Neural cell (in vitro differentiated cells): ENCODE results near the gene CAPN14. TPM values are rescaled to one million over a fixed set of nuclear protein-coding genes. Genes with fewer than 3 reads are reported as not detected.

Experiments used
- H2AFZ ChIP-seq: fragments of 200-600, 300-800 bp; sonication (generic), shearing (Covaris generic); 2 replicates; pipeline ENCODE4 v1.6.0; 2014; ENCODE audit warnings: low read depth, mild to moderate bottlenecking, antibody characterized with exemption, low read length, moderate library complexity
- H3F3A ChIP-seq: fragments of 200-600 bp; shearing (Covaris generic); 2 replicates; pipeline ENCODE4 v1.6.1; 2016; ENCODE audit warnings: mild to moderate bottlenecking, moderate library complexity, mixed read lengths, antibody characterized with exemption, low read length; ENCODE audit not compliant: insufficient read depth, poor library complexity, severe bottlenecking
- H3K27ac ChIP-seq: fragments of 200-600, 300-800 bp; sonication (generic), shearing (Covaris generic); 2 replicates; pipeline ENCODE4 v1.5.1; 2014; ENCODE audit warnings: mild to moderate bottlenecking, low read length, moderate library complexity
- H3K27me3 ChIP-seq: fragments of 300-800, 200-600 bp; sonication (generic), shearing (Covaris generic); 2 replicates; pipeline ENCODE4 v1.6.0; 2014; ENCODE audit warnings: mild to moderate bottlenecking, low read depth, low read length, moderate library complexity; ENCODE audit not compliant: insufficient read depth
- H3K36me3 ChIP-seq: fragments of 300-800, 200-600 bp; sonication (generic), shearing (Covaris generic); 2 replicates; pipeline ENCODE4 v1.5.1; 2014; ENCODE audit warnings: mild to moderate bottlenecking, antibody characterized with exemption, low read length, moderate library complexity; ENCODE audit not compliant: insufficient read depth
- H3K4me2 ChIP-seq: fragments of 300-800, 200-600 bp; sonication (generic), shearing (Covaris generic); 2 replicates; pipeline ENCODE4 v1.6.0; 2014; ENCODE audit warnings: mild to moderate bottlenecking, low read length
- H3K4me3 ChIP-seq: fragments of 300-800, 200-600 bp; sonication (generic), shearing (Covaris generic); 2 replicates; pipeline ENCODE4 v1.5.1; 2014; ENCODE audit warnings: mild to moderate bottlenecking, low read length, moderate library complexity
- H3K79me2 ChIP-seq: fragments of 200-600 bp; shearing (Covaris generic); replicated peaks from 2 replicates; pipeline ENCODE4 v1.6.0; 2014; ENCODE audit warnings: mild to moderate bottlenecking, low read length, moderate library complexity; ENCODE audit not compliant: insufficient read depth
- H3K9ac ChIP-seq: fragments of 300-800, 200-600 bp; sonication (generic), shearing (Covaris generic); 2 replicates; pipeline ENCODE4 v1.6.1; 2016; ENCODE audit warnings: mild to moderate bottlenecking, low read length, mixed read lengths
- H3K9me2 ChIP-seq: fragments of 200-600 bp; shearing (Covaris generic); 2 replicates; pipeline ENCODE4 v1.6.1; 2016; ENCODE audit warnings: mild to moderate bottlenecking, low read length, mixed read lengths; ENCODE audit not compliant: insufficient read depth
- H3K9me3 ChIP-seq: fragments of 200-600, 300-800 bp; sonication (generic), shearing (Covaris generic); 2 replicates; pipeline ENCODE4 v1.6.1; 2016; ENCODE audit warnings: mild to moderate bottlenecking, mixed run types, low read length, moderate library complexity, mixed read lengths
- H4K20me1 ChIP-seq: fragments of 200-600 bp; shearing (Covaris generic); 2 replicates; pipeline ENCODE4 v1.6.1; 2016; ENCODE audit warnings: mild to moderate bottlenecking, mixed run types; ENCODE audit not compliant: insufficient read depth
- CTCF ChIP-seq: fragments of 450-650 bp; IDR thresholded peaks from 2 replicates; pipeline ENCODE4 v1.5.1; 2014; ENCODE audit warnings: antibody characterized with exemption, mild to moderate bottlenecking, moderate library complexity; ENCODE audit not compliant: poor library complexity, severe bottlenecking
- EP300 ChIP-seq: fragments of 450-650 bp; conservative IDR thresholded peaks from 2 replicates; pipeline ENCODE4 v1.6.1; 2014; ENCODE audit warnings: antibody characterized with exemption, mild to moderate bottlenecking, moderate library complexity; ENCODE audit not compliant: poor library complexity, severe bottlenecking
- EZH2 ChIP-seq: fragments of 200-600, 300-800 bp; shearing (Covaris generic), sonication (generic); IDR thresholded peaks from 2 replicates; pipeline ENCODE4 v1.6.1; 2014; ENCODE audit warnings: antibody characterized with exemption, low read length, borderline replicate concordance, mild to moderate bottlenecking; ENCODE audit not compliant: insufficient read depth, poor library complexity, severe bottlenecking
- MXI1 ChIP-seq: fragments of 450-650 bp; conservative IDR thresholded peaks from 2 replicates; pipeline ENCODE4 v1.6.1; 2014; ENCODE audit warnings: antibody characterized with exemption, mild to moderate bottlenecking; ENCODE audit not compliant: poor library complexity, severe bottlenecking
- POLR2AphosphoS5 ChIP-seq: IDR thresholded peaks from 2 replicates; pipeline ENCODE4 v1.6.1; 2012
- RAD21 ChIP-seq: fragments of 450-650 bp; conservative IDR thresholded peaks from 2 replicates; pipeline ENCODE4 v1.6.1; 2014; ENCODE audit warnings: antibody characterized with exemption, mild to moderate bottlenecking, moderate library complexity
- REST ChIP-seq: IDR thresholded peaks from 2 replicates; pipeline ENCODE4 v1.6.1; 2012; ENCODE audit warnings: borderline replicate concordance
- SMC3 ChIP-seq: fragments of 450-650 bp; conservative IDR thresholded peaks from 2 replicates; pipeline ENCODE4 v1.6.1; 2014; ENCODE audit warnings: antibody characterized with exemption, mild to moderate bottlenecking, moderate library complexity; ENCODE audit not compliant: poor library complexity
- TAF1 ChIP-seq: IDR thresholded peaks from 2 replicates; pipeline ENCODE4 v1.6.1; 2012; ENCODE audit warnings: low read depth
- polyA plus RNA-seq: library from polyadenylated mRNA; depleted of rRNA; stranded (reverse); fragments of >200 nt; gene quantifications from 2 replicates; pipeline ENCODE4 v1.2.3, GENCODE V29; 2014

The CAPN14 gene
- polyA plus RNA-seq, 1 donor from 2014 or later = 2.1 TPM

GRCh38 chr2:31234683-31235503 lies 17.6 kb upstream of the CAPN14 start:
- Histone ChIP-seq H3K27me3 (no peaks in the 10 kb centered on the region), H3K79me2 (no peaks in the 10 kb centered on the region), H3K36me3 (no peaks in the 10 kb centered on the region), H3K9me3 (no peaks in the 10 kb centered on the region), H4K20me1 (no peaks in the 10 kb centered on the region), H3K4me2 (peak overlapping the region; percentile 52), H3F3A (no peaks in the 10 kb centered on the region), H2AFZ (peak overlapping the region; percentile 75), H3K9ac (peak overlapping the region; percentile 63), H3K27ac (no peak overlapping the region), H3K9me2 (no peaks in the 10 kb centered on the region), H3K4me3 (peak overlapping the region; percentile 72)
- no peak for TF ChIP-seq TAF1
- TF ChIP-seq EZH2 = no peak
- no peak for TF ChIP-seq EP300
- no peak for TF ChIP-seq SMC3
- TF ChIP-seq CTCF = no peak
- TF ChIP-seq POLR2AphosphoS5 = no peak

GRCh38 chr2:31233741-31234682 lies 16.7 kb upstream of the CAPN14 start, which contains the start of gene EHD3:
Gene EHD3 (plus strand): TSS chr2:31234152. CDS start chr2:31234622, 470 bp downstream.
- TF ChIP-seq CTCF (peak; percentile 73), TAF1 (no peak), REST (peak; percentile 21), SMC3 (peak; percentile 30), EP300 (peak; percentile 12), EZH2 (no peak), POLR2AphosphoS5 (peak; percentile 53), MXI1 (peak; percentile 59), RAD21 (peak; percentile 49)
- Histone ChIP-seq H3K36me3 (no peaks in the 10 kb centered on the region), H3K9ac (peak within 1 kb of the TSS; percentile 63), H3K79me2 (no peaks in the 10 kb centered on the region), H4K20me1 (no peaks in the 10 kb centered on the region), H3K9me2 (no peaks in the 10 kb centered on the region), H3K27ac (peak within 1 kb of the TSS; percentile 24), H2AFZ (peak within 1 kb of the TSS; percentile 75), H3K9me3 (no peaks in the 10 kb centered on the region), H3F3A (no peaks in the 10 kb centered on the region), H3K4me2 (peak within 1 kb of the TSS; percentile 63), H3K4me3 (peak within 1 kb of the TSS; percentile 72), H3K27me3 (no peaks in the 10 kb centered on the region)
